ENCODE measurements around the gene GALNT13. TPM values are rescaled to one million over a fixed set of nuclear protein-coding genes. Genes with fewer than 3 reads are reported as not detected.

The GALNT13 gene
- total and polyA plus RNA-seq, 2 of the 13 experiments (the other 11 are each of a cell fraction or from before 2014, with no cell fraction given): 1.3 to 5.0 TPM

DNA sequence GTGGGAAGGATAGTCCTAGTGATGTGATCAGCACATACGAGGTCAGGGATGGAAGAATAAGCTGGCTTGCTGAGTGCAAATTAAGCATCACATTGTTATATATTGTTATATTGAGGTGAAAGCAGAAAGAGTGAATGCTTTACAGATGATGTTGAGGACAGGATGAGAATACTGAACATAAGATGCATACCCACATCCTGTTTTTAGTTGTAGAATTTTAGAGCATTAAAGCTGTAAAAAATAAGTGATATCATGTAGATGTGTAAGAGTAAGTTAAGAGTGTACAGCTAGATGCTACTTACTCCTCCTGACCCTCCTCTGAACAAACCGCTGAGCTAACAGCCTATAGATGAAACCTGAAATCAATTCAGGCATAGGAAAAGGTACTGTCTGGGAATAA is 555.7 kb downstream of the GALNT13 start (continued):
- TF ChIP-seq, protein P1, sequence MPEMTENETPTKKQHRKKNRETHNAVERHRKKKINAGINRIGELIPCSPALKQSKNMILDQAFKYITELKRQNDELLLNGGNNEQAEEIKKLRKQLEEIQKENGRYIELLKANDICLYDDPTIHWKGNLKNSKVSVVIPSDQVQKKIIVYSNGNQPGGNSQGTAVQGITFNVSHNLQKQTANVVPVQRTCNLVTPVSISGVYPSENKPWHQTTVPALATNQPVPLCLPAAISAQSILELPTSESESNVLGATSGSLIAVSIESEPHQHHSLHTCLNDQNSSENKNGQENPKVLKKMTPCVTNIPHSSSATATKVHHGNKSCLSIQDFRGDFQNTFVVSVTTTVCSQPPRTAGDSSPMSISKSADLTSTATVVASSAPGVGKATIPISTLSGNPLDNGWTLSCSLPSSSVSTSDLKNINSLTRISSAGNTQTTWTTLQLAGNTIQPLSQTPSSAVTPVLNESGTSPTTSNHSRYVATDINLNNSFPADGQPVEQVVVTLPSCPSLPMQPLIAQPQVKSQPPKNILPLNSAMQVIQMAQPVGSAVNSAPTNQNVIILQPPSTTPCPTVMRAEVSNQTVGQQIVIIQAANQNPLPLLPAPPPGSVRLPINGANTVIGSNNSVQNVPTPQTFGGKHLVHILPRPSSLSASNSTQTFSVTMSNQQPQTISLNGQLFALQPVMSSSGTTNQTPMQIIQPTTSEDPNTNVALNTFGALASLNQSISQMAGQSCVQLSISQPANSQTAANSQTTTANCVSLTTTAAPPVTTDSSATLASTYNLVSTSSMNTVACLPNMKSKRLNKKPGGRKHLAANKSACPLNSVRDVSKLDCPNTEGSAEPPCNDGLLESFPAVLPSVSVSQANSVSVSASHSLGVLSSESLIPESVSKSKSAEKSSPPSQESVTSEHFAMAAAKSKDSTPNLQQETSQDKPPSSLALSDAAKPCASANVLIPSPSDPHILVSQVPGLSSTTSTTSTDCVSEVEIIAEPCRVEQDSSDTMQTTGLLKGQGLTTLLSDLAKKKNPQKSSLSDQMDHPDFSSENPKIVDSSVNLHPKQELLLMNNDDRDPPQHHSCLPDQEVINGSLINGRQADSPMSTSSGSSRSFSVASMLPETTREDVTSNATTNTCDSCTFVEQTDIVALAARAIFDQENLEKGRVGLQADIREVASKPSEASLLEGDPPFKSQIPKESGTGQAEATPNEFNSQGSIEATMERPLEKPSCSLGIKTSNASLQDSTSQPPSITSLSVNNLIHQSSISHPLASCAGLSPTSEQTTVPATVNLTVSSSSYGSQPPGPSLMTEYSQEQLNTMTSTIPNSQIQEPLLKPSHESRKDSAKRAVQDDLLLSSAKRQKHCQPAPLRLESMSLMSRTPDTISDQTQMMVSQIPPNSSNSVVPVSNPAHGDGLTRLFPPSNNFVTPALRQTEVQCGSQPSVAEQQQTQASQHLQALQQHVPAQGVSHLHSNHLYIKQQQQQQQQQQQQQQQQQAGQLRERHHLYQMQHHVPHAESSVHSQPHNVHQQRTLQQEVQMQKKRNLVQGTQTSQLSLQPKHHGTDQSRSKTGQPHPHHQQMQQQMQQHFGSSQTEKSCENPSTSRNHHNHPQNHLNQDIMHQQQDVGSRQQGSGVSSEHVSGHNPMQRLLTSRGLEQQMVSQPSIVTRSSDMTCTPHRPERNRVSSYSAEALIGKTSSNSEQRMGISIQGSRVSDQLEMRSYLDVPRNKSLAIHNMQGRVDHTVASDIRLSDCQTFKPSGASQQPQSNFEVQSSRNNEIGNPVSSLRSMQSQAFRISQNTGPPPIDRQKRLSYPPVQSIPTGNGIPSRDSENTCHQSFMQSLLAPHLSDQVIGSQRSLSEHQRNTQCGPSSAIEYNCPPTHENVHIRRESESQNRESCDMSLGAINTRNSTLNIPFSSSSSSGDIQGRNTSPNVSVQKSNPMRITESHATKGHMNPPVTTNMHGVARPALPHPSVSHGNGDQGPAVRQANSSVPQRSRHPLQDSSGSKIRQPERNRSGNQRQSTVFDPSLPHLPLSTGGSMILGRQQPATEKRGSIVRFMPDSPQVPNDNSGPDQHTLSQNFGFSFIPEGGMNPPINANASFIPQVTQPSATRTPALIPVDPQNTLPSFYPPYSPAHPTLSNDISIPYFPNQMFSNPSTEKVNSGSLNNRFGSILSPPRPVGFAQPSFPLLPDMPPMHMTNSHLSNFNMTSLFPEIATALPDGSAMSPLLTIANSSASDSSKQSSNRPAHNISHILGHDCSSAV (CRISPR knock-in tag; IDR thresholded peaks at IDR 0.05; ENCODE audit: borderline replicate concordance): no peak
- TF ChIP-seq ZNF605 (CRISPR knock-in tag; IDR thresholded peaks at IDR 0.05) (no peak), GFI1 (CRISPR knock-in tag; IDR thresholded peaks at IDR 0.05; ENCODE audit: borderline replicate concordance) (no peak), ATF1 (CRISPR knock-in tag; IDR thresholded peaks at IDR 0.05) (no peak)
- TF ChIP-seq, protein P2, sequence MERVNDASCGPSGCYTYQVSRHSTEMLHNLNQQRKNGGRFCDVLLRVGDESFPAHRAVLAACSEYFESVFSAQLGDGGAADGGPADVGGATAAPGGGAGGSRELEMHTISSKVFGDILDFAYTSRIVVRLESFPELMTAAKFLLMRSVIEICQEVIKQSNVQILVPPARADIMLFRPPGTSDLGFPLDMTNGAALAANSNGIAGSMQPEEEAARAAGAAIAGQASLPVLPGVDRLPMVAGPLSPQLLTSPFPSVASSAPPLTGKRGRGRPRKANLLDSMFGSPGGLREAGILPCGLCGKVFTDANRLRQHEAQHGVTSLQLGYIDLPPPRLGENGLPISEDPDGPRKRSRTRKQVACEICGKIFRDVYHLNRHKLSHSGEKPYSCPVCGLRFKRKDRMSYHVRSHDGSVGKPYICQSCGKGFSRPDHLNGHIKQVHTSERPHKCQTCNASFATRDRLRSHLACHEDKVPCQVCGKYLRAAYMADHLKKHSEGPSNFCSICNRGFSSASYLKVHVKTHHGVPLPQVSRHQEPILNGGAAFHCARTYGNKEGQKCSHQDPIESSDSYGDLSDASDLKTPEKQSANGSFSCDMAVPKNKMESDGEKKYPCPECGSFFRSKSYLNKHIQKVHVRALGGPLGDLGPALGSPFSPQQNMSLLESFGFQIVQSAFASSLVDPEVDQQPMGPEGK (CRISPR knock-in tag; IDR thresholded peaks at IDR 0.05): no peak
